K562 (cell line): ENCODE measurements around the gene CHMP2A. TPM values are rescaled to one million over a fixed set of nuclear protein-coding genes. Genes with fewer than 3 reads are reported as not detected.

ENCODE experiments used
- CSDE1 ChIP-seq, 2 experiments: fragments of 450-650 bp; IDR thresholded peaks; 2 replicates each; pipeline ENCODE4 v1.6.1; 2016; ENCODE audit warnings: mild to moderate bottlenecking in 1 of 2
- ELF2 ChIP-seq: fragments of 250-450 bp; sonication (Bioruptor Pico); IDR thresholded peaks from 2 replicates; pipeline ENCODE4 v1.5.0; 2021; ENCODE audit warnings: mild to moderate bottlenecking
- ETV6 ChIP-seq, 3 experiments: fragments of 150-350 bp in 1 of 3; sonication (generic) in 1 of 3; formaldehyde crosslinking in 1 of 3; IDR thresholded peaks; 2 replicates each; pipeline versions ENCODE4 v1.6.1 to v1.8.0; 2014 to 2022; ENCODE audit warnings: borderline replicate concordance in 2 of 3, low read depth in 2 of 3, antibody characterized with exemption in 1 of 3, low read length in 1 of 3, mild to moderate bottlenecking in 1 of 3, missing genetic modification reagents in 1 of 3
- KAT8 ChIP-seq: fragments of 450-650 bp; IDR thresholded peaks from 2 replicates; pipeline ENCODE4 v1.6.1; 2016; ENCODE audit warnings: low read depth, mild to moderate bottlenecking
- MYC ChIP-seq, 2 experiments: fragments of 250-450 bp in 1 of 2; sonication (Bioruptor Pico) in 1 of 2; IDR thresholded peaks; 2 replicates each; pipeline versions ENCODE4 v1.5.1 to v1.6.1; 2012 to 2021; ENCODE audit warnings: low read depth in 2 of 2, borderline replicate concordance in 1 of 2, improper control_type of control experiment in 1 of 2, low read length in 1 of 2, mild to moderate bottlenecking in 1 of 2, moderate library complexity in 1 of 2
- POLR2AphosphoS2 ChIP-seq: IDR thresholded peaks from 2 replicates; pipeline ENCODE4 v1.6.1; 2012; ENCODE audit warnings: low read length, improper control_type of control experiment
- SPI1 ChIP-seq: IDR thresholded peaks from 2 replicates; pipeline ENCODE4 v1.6.1; 2011; ENCODE audit warnings: low read depth, low read length, control low read depth, borderline replicate concordance
- YY1 ChIP-seq, 3 experiments: IDR thresholded peaks; 2 replicates each; pipeline ENCODE4 v1.6.1; 2011; ENCODE audit warnings: low read length in 2 of 3, mild to moderate bottlenecking in 2 of 3, moderate library complexity in 2 of 3, borderline replicate concordance in 1 of 3, control low read depth in 1 of 3, low read depth in 1 of 3; ENCODE audit not compliant: insufficient read depth in 3 of 3, insufficient replicate concordance in 2 of 3, control insufficient read depth in 1 of 3, insufficient read length in 1 of 3; ENCODE audit errors: extremely low read depth in 1 of 3
- ZNF12 ChIP-seq: sonication (generic); formaldehyde crosslinking; IDR thresholded peaks from 2 replicates; pipeline ENCODE4 v1.4.0; 2020; ENCODE audit warnings: mild to moderate bottlenecking, missing genetic modification reagents
- ZNF57 ChIP-seq: fragments of 450-650 bp; formaldehyde crosslinking; IDR thresholded peaks from 2 replicates; pipeline ENCODE4 v1.4.0; 2020; ENCODE audit warnings: mild to moderate bottlenecking, moderate library complexity
- polyA plus RNA-seq, 8 experiments: library from polyadenylated mRNA; depleted of rRNA in 4 of 8; stranded (reverse) in 5 of 8; unstranded in 3 of 8; fragments of >200 nt; fragmentation: Nextera tagmentation in 2 of 8; fragmentation: Illumina TruSeq in 1 of 8; extraction: Ambion mirVana in 2 of 8; extraction: Trizol in 1 of 8; gene quantifications; 2 replicates each; pipeline versions ENCODE4 v1.2.1 to v1.2.3, GENCODE V29; 2011 to 2014; ENCODE audit warnings: inconsistent platforms in 1 of 8, missing spikeins in 1 of 8
- total RNA-seq, 7 experiments: library from RNA; depleted of rRNA in 6 of 7; stranded (reverse); fragments of >200 nt in 6 of 7; fragmentation: Illumina TruSeq in 2 of 7; extraction: Trizol in 2 of 7; gene quantifications; 2 replicates each; pipeline versions ENCODE4 v1.2.1 to v1.2.3, GENCODE V29; 2011 to 2021; ENCODE audit warnings: low replicate concordance in 1 of 7
- TF ChIP-seq, protein P1 (sequence below): fragments of 450-650 bp; IDR thresholded peaks from 2 replicates; pipeline ENCODE4 v1.6.1; 2018; ENCODE audit warnings: mild to moderate bottlenecking, low read depth; ENCODE audit not compliant: partially characterized antibody
- TF ChIP-seq, protein P2 (sequence below): fragments of 450-650 bp; formaldehyde crosslinking; IDR thresholded peaks from 2 replicates; pipeline ENCODE4 v1.4.0; 2020; ENCODE audit warnings: mild to moderate bottlenecking
- TF ChIP-seq, protein P3 (sequence below): sonication (generic); formaldehyde crosslinking; IDR thresholded peaks from 2 replicates; pipeline ENCODE4 v1.8.1; 2022; ENCODE audit warnings: missing genetic modification reagents
- TF ChIP-seq, protein P4 (sequence below): sonication (generic); formaldehyde crosslinking; IDR thresholded peaks from 2 replicates; pipeline ENCODE4 v1.8.0; 2022; ENCODE audit warnings: mild to moderate bottlenecking, missing genetic modification reagents
- TF ChIP-seq, protein P5 (sequence below): sonication (generic); formaldehyde crosslinking; IDR thresholded peaks from 2 replicates; pipeline ENCODE4 v1.8.1; 2023; ENCODE audit warnings: mild to moderate bottlenecking, missing genetic modification reagents
- TF ChIP-seq, protein P6 (sequence below), 3 experiments: fragments of 200-800 bp in 1 of 3; sonication (Bioruptor generic) in 1 of 3; sonication (generic) in 1 of 3; formaldehyde crosslinking in 1 of 3; IDR thresholded peaks; 2 replicates each; pipeline versions ENCODE4 v1.6.1 to v1.8.0; 2016 to 2022; ENCODE audit warnings: mild to moderate bottlenecking in 2 of 3, missing compliant biosample characterization in 2 of 3, missing genetic modification characterization in 2 of 3, missing genetic modification reagents in 1 of 3

The CHMP2A gene
- total and polyA plus RNA-seq, 9 of the 15 experiments (the other 6 are each of a cell fraction or from before 2014, with no cell fraction given), result 57.6 to 159 (median 87.2) TPM

DNA sequence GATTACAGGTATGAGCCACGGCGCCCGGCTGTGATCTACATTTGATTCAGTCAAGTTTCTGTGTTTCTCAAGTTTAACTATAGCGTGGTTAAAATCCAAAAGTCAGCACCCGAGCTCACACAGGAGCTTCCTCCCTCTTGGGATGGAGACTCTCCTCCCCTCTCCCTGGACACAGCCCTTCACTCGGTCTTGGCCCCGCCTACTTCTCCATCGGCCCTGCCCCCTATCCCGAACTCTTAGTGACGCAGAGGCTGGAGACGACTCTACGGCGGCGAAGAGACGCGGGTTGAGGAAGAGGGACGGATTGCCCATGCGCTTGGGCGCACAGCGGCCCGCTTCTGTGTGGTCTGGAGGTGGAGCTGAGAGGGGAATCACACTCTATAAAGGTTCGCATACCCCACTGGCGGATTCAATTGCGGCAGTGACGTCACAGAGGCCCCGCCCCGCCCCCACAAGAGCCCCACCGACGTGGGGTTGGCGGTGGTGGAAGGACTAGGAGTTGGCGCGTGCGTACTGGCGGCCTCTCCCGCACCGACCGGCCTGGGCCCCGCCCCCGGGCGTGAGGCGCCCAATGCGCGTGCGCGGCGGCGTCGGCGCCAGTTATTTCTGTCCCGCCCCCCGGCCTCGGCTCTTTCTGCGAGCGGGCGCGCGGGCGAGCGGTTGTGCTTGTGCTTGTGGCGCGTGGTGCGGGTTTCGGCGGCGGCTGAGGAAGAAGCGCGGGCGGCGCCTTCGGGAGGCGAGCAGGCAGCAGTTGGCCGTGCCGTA is 10.9 kb downstream of the CHMP2A start, which contains the start of gene TRIM28 (continued):
- TF ChIP-seq, protein P1, sequence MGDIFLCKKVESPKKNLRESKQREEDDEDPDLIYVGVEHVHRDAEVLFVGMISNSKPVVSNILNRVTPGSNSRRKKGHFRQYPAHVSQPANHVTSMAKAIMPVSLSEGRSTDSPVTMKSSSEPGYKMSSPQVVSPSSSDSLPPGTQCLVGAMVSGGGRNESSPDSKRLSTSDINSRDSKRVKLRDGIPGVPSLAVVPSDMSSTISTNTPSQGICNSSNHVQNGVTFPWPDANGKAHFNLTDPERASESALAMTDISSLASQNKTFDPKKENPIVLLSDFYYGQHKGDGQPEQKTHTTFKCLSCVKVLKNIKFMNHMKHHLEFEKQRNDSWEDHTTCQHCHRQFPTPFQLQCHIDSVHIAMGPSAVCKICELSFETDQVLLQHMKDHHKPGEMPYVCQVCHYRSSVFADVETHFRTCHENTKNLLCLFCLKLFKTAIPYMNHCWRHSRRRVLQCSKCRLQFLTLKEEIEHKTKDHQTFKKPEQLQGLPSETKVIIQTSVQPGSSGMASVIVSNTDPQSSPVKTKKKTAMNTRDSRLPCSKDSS, result no peak
- TF ChIP-seq POLR2AphosphoS2 (peak; percentile 58; the same call in 1 of the 2 replicates), ETV6 (IDR thresholded peaks at IDR 0.05; ENCODE audit: borderline replicate concordance in 1 of 2, low read depth in 2 of 2, low read length in 1 of 2) (no peak), ETV6 (CRISPR knock-in tag; IDR thresholded peaks at IDR 0.05; ENCODE audit: borderline replicate concordance) (no peak), ZNF57 (CRISPR knock-in tag) (no peak), SPI1 (no peak), CSDE1 (IDR thresholded peaks at IDR 0.05) (no peak), ZNF12 (CRISPR knock-in tag) (no peak), KAT8 (no peak), MYC (IDR thresholded peaks at IDR 0.05; ENCODE audit: low read depth, low read length) (peak; percentile 97), MYC (CRISPR knock-in tag; IDR thresholded peaks at IDR 0.05; ENCODE audit: borderline replicate concordance, low read depth) (no peak), ELF2 (CRISPR knock-in tag) (no peak), YY1 (IDR thresholded peaks at IDR 0.05; ENCODE audit: borderline replicate concordance in 1 of 3, control insufficient read depth in 1 of 3, extremely low read depth in 1 of 3, insufficient read depth in 3 of 3, insufficient read length in 1 of 3, insufficient replicate concordance in 2 of 3, low read depth in 1 of 3, low read length in 2 of 3) (peak in 2 of 3 experiments; percentile 52 to 69)
- TF ChIP-seq, protein P2, sequence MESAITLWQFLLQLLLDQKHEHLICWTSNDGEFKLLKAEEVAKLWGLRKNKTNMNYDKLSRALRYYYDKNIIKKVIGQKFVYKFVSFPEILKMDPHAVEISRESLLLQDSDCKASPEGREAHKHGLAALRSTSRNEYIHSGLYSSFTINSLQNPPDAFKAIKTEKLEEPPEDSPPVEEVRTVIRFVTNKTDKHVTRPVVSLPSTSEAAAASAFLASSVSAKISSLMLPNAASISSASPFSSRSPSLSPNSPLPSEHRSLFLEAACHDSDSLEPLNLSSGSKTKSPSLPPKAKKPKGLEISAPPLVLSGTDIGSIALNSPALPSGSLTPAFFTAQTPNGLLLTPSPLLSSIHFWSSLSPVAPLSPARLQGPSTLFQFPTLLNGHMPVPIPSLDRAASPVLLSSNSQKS (CRISPR knock-in tag), result no peak
- TF ChIP-seq, protein P3, sequence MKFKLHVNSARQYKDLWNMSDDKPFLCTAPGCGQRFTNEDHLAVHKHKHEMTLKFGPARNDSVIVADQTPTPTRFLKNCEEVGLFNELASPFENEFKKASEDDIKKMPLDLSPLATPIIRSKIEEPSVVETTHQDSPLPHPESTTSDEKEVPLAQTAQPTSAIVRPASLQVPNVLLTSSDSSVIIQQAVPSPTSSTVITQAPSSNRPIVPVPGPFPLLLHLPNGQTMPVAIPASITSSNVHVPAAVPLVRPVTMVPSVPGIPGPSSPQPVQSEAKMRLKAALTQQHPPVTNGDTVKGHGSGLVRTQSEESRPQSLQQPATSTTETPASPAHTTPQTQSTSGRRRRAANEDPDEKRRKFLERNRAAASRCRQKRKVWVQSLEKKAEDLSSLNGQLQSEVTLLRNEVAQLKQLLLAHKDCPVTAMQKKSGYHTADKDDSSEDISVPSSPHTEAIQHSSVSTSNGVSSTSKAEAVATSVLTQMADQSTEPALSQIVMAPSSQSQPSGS (CRISPR knock-in tag), result no peak
- TF ChIP-seq, protein P4, sequence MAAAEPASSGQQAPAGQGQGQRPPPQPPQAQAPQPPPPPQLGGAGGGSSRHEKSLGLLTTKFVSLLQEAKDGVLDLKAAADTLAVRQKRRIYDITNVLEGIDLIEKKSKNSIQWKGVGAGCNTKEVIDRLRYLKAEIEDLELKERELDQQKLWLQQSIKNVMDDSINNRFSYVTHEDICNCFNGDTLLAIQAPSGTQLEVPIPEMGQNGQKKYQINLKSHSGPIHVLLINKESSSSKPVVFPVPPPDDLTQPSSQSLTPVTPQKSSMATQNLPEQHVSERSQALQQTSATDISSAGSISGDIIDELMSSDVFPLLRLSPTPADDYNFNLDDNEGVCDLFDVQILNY (CRISPR knock-in tag), result no peak
- TF ChIP-seq, protein P5, sequence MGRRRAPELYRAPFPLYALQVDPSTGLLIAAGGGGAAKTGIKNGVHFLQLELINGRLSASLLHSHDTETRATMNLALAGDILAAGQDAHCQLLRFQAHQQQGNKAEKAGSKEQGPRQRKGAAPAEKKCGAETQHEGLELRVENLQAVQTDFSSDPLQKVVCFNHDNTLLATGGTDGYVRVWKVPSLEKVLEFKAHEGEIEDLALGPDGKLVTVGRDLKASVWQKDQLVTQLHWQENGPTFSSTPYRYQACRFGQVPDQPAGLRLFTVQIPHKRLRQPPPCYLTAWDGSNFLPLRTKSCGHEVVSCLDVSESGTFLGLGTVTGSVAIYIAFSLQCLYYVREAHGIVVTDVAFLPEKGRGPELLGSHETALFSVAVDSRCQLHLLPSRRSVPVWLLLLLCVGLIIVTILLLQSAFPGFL, result no peak
- TF ChIP-seq, protein P6, sequence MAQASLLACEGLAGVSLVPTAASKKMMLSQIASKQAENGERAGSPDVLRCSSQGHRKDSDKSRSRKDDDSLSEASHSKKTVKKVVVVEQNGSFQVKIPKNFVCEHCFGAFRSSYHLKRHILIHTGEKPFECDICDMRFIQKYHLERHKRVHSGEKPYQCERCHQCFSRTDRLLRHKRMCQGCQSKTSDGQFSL (CRISPR knock-in tag; IDR thresholded peaks at IDR 0.05), result no peak
- TF ChIP-seq, protein P6 (tag; IDR thresholded peaks at IDR 0.05), result no peak
